Nucleus accumbens (tissue), 56 donors: Measurements from ENCODE around the gene FAM184B.

Experiments used
- DNase-seq, 56 donors: peaks; one replicate each; lab custom pipeline; 2025; lab: John Stamatoyannopoulos, UW

The FAM184B gene

DNA sequence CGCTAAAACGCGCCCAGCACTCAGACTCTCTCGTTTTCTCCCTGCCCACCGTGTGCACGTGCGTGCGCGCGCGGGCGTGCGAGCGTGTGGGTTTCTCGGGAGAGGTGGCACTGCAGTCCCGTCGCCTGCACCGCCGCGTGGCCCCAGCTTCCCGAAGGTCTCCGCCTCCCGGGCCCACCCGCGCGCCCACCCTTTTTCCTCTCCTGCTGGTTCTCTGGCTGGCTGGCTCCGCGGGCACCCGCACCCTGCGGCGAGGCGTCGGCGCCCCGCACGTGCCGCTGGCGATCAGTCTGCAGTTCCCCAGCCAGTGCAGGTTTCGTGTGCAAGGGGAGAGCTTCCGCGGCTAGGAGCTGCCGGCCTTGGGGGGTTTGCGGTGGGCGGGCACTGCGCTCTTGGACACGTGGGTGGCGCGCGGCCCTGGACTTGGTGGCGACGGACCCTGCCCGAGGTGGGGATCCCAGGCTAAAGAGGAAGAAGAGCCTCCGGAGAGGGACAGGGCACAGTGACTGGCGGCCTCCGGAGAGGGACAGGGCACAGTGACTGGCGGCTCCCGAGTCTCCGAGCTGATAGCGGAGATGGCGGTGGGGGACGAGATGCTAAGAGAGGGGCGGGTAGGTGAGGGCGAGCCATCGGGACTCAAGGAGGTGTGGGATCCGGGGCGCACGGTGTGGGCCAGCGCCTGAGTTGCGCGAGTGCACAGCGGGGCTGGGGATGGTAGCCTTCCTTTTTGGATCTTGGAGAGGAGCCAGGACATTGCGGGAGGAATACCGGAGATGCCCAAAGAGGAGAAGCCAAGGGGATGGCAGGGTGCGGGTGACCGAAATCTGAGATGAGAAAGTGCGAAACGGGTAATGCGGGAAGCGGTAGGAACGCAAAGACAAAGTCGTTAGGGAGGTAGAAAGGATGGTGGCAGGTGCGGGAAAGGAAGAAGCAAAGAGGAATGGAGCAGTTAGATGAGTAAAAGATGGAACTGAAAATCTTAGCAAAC, at the start of gene FAM184B:
Gene FAM184B, minus strand, starts transcription at position 322 of the 988 bp plus-strand sequence. CDS start 322 bp downstream, outside the sequence.
- peak in 27 of 56 donors; percentile 4 to 66 (median 27) for DNase-seq

DNA sequence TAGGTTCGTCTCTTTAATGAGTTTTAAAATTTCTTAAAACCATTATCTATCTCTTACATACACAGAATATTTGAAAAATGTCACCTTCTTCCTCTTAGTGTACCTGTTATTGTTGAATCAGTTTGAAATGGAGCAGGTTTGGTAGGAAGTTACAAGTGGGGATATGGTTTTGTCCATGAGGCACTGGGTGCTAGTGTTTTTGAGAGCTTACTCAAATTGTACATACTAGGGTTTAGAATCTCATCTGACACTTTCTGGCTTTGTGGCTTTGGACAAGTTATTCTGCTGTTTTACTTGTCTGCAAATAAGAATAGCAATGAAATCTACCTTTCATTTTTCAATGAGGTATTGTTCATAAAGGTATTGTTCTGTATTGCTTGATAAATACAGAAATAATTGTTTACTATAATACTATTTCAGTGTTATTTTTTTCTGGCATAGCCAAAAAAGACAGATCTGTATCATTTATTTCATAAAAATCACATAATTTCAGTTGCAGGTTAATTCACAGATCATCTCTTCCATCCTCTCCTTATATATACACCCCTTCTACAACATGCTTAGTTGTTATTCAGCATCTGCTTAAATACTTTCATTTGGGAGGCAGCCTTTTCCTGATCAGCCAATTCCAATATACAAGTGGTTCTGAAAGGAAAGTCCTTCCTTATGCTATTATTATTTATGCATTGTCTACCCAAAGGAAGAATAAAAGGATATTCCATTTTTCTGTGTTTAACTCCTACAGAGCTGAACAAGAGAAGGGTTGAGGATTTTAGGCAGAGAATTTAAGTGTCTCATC, 42.6 kb upstream of the FAM184B start:
- no peak for DNase-seq

DNA sequence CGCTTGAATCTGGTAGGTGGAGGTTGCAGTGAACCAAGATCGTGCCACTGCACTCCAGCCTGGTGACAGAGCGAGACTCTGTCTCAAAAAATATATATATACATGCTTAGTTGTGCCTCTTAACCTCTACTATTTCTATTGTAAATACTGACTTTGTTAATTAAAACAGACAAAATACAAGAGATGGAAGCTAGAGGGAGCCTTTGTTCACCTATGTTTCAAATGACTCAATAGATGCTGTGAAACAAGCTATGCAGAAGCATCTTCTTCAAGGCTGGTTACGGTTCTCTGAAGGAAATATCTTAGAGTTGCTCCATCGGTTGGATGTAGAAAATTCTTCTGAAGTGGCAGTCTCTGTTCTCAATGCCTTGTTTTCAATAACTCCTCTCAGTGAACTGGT, 35.6 kb upstream of the FAM184B start:
- DNase-seq, result no peak

DNA sequence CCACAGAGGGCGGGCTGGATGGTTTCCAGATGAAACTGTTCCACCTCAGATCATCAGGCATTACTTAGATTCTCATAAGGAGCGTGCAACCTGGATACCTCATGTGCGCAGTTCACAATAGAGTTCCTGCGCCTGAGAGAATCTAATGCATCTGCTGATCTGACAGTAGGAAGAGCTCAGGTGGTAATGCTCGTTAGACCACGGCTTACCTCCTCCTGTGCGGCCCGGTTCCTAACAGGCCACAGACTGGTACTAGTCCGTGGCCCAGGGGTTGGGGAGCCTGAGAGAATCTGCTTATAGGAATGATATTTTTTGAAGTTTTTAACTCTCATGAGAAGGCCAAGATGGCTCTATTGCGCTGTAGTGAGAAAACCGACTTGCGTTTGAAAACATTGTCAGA, 34.7 kb upstream of the FAM184B start:
- no peak for DNase-seq

DNA sequence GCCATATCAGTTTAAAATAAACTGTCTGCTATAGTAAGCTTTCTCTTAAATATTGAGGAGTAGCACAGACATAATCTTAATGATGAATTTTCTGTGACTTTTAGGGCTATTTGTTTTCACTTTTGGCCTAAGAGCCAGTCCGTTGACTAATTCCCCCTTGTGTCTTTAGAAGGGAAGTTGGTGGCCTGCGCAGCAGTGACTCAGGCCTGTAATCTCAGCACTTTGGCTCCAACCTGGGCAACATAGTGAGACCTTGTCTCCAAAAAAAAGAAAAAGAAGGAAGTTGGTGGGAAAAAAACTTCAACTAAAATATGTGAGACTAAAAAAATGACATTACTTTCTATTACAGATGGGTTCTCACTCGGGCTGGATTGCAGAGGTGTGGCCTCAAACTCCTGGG, 32.7 kb upstream of the FAM184B start:
- no peak for DNase-seq

DNA sequence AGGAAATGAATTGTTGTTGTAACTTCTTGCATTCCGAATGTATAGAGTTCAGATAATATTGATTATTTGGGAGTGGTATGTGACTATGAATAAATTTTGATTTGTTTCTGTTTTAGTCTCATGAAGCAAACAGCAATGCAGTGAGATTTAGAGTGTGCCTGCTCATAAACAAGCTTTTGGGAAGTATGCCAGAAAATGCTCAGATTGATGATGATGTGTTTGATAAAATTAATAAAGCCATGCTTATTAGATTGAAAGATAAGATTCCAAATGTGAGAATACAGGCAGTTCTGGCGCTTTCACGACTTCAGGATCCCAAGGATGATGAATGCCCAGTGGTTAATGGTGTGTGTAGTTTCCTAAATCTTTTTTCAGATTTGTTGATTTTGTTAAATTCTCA, 31.4 kb upstream of the FAM184B start:
- no peak for DNase-seq

DNA sequence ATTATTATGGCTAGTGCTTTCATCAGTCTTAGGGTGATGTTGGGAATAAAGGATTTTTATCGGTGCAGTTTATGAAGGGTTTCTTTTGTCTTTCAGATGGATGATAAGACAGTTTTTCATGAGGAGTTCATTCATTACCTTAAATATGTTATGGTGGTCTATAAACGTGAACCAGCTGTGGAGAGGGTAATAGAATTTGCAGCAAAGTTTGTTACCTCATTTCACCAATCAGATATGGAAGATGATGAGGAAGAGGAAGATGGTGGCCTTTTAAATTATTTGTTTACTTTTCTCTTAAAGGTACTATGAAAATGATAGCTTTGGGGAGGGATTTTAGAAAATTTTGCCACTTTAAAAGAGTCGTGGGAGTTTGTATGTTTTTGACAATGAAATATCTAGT, 30.7 kb upstream of the FAM184B start:
- no peak for DNase-seq

DNA sequence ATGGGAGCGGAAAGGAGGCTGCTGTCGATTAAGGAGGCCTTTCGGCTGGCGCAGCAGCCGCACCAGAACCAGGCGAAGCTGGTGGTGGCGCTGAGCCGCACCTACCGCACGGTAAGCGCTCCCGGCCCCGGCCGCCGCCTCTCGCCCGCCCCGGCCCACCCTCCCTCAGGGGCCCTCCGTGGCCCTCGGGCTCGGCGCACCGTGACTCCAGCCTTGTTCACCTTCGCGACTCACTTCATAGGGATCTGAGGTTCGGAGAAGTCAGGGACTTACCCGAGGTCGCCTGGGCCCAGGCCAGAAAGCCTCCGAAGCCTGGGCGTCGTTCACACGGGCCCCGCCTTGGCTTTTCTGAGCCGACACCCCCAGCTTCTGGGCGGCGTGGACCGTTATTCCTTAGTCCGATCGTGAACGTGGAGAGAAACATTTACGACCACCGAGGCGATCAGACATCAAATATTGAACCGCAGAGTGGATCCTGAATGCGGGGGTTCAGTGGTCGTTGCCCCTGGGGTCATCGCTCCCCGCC, 29.7 kb upstream of the FAM184B start:
- peak in 2 of 56 donors; percentile 21 to 28 for DNase-seq

DNA sequence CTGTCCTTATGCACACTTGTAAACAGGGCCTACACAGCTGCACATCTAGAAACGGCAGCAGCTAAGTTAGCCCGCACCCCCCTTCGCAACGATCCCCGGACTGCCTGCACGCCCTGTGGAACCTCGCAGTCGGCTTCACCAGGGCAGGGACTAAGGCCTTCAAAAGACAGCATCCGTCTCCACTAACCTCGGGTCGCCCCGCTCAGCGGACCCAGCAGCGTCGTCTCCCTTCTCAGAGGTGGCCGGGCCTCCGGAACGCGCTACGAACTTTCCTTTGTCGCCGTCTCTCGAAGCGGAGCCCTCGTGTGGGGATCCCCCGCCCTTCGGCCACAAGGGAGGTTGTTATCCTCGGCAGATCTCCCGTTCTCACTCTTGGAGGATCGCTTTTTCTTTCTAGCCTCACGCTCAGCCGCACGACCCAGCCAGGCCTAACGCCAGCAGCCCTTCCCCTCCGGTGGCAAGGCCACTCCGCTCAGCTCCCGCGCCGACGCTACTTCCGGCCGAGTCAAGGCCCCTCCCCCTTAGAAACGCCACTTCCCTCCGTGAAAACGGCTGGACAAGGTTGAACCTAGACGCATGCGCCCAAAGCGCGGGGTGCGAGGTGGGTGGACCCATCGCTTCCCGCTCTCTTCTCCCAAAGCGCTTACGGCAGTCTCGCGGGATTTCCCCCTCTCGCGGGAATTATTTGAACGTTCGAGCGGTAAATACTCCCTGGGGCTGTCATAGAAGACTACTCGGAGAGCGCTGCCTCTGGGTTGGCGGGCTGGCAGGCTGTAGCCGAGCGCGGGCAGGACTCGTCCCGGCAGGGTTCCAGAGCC, 29.0 kb upstream of the FAM184B start, which contains the start of the genes DCAF16 and NCAPG:
Gene DCAF16, minus strand, starts transcription at position 498 of the 818 bp plus-strand sequence. CDS start 6,616 bp downstream, outside the sequence.
Gene NCAPG, plus strand, starts transcription at position 720 of the 818 bp plus-strand sequence. CDS start 99 bp downstream, outside the sequence.
- DNase-seq, result peak; percentile 83 to 100 (median 98)

DNA sequence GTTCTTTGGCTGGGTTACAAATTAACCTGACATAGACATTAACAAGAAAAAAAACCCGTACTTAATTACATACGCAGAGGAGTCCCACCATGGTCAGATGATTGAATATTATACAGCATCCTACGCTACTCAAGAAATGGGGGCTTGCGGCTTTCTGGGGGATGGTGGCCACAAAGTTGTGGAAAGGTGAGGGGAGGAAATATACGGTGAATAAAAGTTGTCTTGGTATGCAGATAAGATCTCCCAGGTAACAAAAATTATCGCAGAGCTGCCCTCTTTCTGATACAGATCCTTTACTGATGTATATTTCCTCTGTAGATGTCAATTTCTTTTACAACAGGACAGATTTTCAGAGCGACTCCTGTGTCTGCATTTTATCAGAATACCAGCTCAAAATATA, 28.2 kb upstream of the FAM184B start:
- DNase-seq, result no peak

DNA sequence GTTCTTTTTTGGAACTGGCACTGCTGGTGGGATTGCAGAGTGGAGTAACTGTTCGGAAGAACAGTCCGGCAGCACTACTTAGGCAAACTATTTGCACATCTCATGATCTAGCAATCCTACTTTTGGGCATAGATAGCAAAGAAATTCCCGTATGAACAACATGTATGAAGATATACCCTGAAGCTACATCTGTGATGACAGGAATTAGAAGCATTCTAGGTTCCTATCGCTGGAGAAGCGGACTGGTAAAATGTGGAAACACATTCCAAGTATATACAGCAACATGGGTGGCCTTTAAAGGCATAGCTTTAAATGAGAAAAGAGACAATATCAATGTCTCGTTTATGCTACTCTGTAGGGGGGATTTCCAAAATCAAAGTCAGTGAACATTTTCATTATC, 26.0 kb upstream of the FAM184B start:
- DNase-seq, result no peak

DNA sequence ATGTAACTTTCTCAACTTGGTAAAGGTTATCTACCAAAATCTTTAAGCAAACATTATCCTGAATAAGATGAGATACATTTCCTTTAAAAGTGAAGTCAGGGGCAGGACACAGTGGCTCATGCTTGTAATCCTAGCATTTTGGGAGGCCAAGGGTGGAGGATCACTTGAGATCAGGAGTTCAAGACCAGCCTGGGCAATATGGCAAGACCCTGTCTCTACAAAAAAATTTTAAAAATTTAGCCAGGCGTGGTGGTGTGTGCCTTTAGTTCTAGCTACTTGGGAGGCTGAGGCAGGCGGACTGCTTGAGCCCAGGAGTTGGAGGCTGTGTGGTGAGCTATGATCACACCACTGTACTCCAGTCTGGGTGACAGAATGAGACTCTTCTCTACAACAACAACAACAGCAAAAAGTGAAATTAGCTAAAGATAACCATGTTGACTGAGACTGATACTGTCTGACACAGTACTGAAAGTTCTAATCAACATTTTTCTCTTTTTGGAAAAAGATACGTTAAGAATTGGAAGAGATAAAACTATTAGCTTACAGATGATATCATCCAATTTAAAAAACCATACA, 24.2 kb upstream of the FAM184B start:
- no peak for DNase-seq

DNA sequence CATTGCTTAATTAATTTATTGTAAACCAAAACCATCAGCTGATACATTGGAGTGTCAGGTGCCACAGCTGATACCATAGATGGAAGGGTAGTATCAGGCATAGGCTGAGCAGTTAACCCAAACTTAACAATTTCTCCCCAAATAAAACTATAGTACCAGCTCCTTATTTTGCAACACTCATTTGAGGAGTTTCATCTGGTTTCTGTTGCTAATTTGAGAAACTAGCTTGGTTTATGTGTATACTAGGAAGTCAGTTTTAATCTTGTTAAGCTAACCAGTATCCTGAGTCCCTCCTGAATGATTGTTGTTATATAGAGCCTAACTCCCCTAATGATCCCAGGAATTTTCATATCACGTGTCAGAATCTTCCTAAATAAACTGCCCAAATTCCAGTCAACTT, 16.4 kb upstream of the FAM184B start:
- no peak for DNase-seq

DNA sequence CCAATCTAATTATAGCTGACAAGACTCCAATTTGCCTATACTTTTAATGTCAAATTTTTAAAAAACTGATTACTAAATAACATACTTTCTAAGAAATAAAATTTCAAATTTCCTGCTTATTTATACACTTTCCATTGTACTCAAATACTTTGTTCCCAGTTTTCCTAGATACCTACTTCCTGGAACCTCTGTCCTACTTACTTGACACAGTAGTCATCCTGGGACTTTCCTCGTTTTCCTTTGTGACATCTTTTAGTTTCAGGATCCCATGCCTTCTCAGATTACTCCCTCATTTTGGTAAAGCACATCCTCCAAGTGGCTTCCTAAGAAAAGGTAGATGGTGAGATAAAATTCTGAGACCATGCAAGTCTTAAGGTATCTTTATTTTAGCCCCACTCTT, 13.3 kb upstream of the FAM184B start:
- no peak for DNase-seq

DNA sequence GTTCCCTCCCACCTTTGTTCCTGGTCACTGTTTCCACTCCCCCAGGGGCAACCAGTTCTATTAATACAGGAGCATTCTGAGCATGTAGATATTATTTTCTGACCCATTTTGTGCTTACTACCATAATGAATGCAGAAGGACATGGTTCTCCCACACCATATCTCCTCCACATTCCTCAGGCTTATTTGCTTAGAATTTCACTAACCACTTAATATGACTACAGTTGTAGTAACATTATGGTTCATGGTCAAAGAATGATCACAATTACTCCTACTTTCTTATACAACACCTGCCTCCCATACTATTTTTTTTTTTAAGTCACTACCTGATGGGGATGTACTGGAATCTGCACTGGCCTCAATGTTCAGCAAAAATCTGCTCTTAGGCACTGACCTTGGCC, 7.5 kb upstream of the FAM184B start:
- no peak for DNase-seq

DNA sequence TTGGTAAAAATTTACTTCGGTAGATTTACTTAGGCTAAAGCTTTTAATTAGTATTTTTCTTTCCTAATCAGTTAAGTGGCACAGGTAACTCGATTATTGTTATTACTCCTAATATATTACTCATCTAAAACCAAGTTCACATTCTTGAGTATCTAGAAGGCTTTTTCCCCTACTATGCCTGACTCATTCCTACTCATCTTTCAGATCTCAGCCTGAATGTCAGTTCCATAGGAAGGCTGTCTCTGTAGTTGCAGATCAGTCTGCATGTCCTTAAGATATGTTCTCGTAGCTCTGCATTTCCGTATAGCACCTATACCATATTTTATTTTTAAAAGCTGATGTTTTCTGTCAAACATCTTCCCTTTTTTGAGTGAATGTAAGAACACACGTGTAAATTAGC, 5.9 kb upstream of the FAM184B start:
- DNase-seq, result no peak

DNA sequence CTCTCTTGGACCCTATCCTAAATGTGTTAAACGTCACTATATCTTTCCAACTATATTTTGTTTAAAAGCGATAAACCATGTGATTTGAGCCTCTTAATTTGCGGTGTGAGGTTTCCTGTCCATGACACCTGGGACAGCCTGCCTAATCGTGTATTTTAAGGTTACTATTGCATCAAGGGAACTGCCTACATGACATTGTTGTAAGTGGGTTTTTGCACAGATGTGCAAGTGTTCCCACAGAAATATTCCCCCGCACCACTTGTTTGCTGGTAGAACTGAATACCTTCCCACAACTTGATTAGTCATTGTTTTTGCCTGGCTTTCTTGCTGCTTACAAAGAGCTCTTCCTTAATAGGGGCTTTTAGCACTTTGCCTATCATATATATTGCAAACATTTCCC, 5.1 kb upstream of the FAM184B start:
- peak in 14 of 56 donors; percentile 5 to 68 (median 18) for DNase-seq

DNA sequence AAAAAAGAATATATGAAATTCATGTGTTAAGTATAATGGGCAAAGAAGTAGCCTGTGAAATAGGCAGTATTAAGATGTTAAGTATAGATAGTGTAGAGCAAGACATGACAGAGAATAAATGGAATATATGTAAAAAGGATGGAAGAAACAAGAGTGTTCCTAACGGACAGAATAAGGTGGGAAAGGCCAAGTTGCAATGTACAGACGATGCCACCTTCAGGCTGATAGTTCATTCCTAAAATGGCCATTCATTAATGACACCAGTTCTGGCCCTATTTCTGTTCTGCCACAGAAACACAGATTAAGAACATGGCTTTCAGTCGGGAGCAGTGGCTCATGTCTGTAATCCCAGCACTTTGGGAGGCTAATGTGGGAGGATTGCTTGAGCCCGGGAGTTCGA, 4.4 kb upstream of the FAM184B start:
- no peak for DNase-seq

DNA sequence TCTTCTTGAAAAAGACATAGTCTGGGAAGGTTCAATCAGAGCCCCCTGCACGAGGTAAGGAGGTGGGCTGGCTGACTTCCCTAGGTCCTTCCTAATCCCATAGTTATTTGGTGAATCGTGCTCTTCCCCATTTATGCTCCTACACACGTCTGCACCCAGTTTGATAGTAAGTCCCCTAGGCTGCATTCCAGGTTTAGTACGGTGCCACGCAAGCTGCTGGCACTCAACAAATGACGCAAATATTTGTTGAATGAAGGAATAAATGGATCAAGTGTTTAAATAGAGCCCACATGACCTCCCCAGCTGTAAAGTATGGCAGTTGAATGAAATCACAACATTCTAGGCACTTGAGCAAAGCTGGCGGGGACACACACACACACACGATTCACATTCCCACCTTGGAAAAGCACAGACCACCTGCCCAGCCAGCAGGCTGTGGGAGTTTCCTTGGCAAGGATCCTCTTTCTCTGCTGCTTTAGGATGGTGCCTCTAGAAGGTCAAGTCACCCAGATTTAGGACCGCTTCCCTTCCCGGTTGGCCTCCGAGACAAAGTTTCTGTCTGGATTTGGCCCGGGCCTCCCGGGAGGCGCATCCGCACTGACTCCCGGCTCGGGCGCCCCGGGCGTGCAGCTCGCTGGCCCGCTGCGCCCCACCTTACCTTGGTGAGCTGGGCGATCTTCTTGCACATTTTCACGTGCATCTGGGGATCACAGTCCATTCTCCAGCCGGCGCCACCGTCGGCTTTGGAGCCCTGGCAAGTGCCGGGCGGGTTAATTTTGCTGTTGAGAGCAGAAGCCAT, 721 bp downstream of the FAM184B start:
- peak in 8 of 56 donors; percentile 4 to 55 (median 39) for DNase-seq
